Non-pigmented ciliary epithelial cell (primary cell): ENCODE measurements around the gene LRRTM3.

Experiments used
- DNase-seq: peaks from one replicate; pipeline ENCODE4 v3.0.0-alpha.2; 2010; ENCODE audit warnings: low read depth

Gene LRRTM3

GRCh38 chr10:66934711-66935110 lies 8.9 kb downstream of the LRRTM3 start:
- DNase-seq = no peak

GRCh38 chr10:66940965-66941364 lies 15.1 kb downstream of the LRRTM3 start:
- DNase-seq = no peak

DNA sequence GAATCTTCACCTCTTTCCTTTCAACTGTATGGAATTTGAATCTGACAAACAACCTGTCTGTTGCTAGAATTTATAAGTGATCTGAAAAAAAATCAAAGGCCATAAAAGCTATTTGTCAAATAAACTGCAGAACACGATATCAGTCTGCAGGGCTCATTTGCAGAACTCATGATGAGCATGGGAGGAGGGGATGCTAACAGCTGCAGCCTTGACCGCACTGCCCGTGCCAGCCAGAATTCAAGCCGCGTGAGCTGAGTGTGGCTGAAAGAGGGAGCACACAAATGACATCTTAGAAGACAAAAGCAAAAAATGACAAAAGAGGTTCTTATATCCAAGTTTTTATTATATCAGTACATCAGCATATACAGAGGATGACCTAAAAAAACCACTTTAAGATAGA lies 15.7 kb downstream of the LRRTM3 start:
- DNase-seq = no peak

DNA sequence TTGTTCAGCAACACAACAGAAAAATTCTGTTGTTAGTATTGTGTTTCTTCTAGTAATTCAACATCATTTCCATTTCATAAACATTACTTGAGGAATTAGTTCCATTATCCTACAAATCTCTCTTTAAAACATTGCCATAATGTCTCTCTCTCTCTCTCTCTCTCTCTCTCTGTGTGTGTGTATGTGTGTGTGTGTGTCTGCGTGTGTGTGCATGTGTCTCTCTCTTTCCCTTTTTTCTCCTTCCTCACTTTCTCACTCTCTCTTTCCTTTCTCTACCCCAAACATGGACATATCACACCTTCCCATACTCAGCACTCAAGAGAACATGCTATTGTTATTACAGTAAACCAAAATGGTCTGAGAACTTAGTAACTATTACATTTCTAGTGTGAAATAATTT lies 16.6 kb downstream of the LRRTM3 start:
- no peak for DNase-seq

- no peak for DNase-seq
Observed at GRCh38 chr10:66943590-66943989, 17.8 kb downstream of the LRRTM3 start.

DNA sequence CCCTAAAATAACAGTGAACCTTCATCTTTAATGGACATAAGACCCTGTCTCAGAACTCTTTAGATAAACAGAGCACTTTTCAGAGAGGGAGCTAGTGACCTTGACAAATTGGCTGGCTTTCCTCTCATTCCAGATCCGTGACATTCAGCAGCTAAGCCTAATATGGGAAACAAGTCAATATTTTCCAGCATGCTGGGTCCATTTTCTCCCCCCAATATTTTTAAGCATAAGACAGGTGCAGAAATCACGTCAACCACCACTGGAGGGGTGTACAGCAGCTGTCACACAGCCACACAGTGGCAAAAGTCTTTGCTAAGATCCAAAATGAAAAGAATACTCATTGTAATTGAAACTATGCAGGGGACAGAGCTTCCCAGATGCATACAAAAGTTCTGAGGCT lies 26.1 kb downstream of the LRRTM3 start:
- no peak for DNase-seq

- no peak for DNase-seq
Observed at GRCh38 chr10:66958466-66958865, 32.6 kb downstream of the LRRTM3 start.

GRCh38 chr10:66964946-66965345 lies 39.1 kb downstream of the LRRTM3 start:
- DNase-seq = no peak

- no peak for DNase-seq
Observed at GRCh38 chr10:66980246-66980815, 54.5 kb downstream of the LRRTM3 start.

- DNase-seq = no peak
Observed at GRCh38 chr10:66981361-66982052, 55.7 kb downstream of the LRRTM3 start.

- no peak for DNase-seq
Observed at GRCh38 chr10:66982053-66982420, 56.2 kb downstream of the LRRTM3 start.

GRCh38 chr10:66982792-66983474 lies 57.1 kb downstream of the LRRTM3 start:
- no peak for DNase-seq

DNA sequence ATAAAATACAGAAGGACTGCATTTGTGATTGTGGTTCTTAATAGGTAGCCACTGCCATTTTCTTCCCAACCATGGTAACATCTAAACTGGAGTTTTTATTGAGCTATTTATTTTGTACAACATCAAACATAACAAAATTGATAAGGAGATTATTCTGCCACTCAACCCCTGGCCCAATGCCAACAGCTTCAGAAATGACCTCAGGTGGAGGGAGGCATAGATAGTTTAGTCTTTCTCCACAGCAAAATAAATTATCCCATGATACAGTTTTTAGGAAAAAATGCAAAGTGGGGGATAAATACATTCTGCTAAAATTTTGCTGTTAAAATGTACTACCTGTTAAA lies 57.6 kb downstream of the LRRTM3 start:
- no peak for DNase-seq

DNA sequence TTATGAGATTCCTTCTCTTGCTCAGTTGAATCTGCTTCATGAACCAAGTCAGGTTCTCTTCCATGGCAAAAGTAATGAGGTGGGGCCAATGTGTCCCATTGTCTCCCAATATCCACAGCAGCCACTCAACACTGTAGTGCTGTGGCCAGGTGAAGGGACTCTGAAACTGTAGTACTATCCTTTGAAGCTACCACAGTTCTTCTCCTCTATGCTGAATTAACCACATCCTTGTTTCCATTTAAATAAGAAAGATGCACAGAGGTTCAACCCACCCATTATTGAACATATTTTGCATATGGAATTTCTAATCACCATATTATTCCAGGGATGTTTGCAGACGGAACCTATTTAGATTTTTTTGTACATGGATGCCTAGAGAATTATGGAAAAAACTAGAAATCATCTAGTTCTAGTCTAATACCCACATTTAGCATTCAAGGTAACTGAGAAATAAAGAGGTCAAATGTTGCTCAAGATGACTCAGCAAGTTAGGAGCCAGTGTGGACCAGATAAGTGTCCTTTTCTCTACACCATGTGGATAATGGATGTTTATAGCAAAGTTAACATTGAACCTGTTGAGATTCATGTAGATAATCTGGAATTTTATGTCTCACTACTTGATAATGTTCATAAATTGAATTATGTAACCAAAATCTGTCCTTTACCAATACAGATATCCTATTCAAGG lies 64.5 kb downstream of the LRRTM3 start:
- DNase-seq = no peak

- DNase-seq = no peak
Observed at GRCh38 chr10:66996996-66997395, 71.2 kb downstream of the LRRTM3 start.

- no peak for DNase-seq
Observed at GRCh38 chr10:66999762-67000545, 74.1 kb downstream of the LRRTM3 start.

- no peak for DNase-seq
Observed at GRCh38 chr10:67004690-67005089, 78.9 kb downstream of the LRRTM3 start.

DNA sequence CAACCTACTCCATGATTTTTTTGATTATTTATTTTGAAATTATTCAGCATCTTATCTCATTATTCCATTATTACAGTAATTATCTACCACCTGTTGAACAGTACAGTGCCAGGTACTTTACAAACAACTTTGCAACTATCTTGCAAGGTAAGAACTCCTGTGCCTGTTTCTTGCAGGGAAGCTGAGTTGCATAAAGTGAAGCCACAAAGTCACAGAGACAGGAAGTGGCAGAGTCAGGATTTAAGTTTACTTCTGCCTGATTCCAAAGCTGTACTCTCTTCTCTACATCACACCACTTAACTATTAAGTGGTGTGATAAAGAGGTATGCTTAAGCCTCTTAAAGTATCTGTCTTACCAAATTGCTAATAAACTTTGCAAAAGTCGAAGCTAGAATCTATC lies 80.1 kb downstream of the LRRTM3 start:
- no peak for DNase-seq

DNA sequence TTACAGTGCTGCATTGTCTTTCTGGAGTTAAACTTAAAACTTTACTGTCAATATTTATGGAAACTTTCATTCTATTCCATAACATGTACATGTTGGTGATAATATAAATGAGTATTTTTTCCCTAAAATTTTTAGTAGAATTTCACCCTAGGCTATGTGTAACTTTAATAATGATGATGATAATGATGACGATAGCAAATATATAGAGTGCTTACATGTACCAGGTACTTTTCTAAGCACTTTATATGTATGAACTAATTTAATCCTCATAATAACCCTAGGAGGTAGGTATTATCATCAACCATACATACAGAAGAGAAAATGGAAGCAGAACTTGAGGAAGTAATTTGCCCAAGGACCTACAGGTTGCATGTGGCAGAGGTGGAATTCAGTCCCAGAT lies 85.6 kb downstream of the LRRTM3 start:
- no peak for DNase-seq

GRCh38 chr10:67011981-67012380 lies 86.1 kb downstream of the LRRTM3 start:
- DNase-seq = no peak

DNA sequence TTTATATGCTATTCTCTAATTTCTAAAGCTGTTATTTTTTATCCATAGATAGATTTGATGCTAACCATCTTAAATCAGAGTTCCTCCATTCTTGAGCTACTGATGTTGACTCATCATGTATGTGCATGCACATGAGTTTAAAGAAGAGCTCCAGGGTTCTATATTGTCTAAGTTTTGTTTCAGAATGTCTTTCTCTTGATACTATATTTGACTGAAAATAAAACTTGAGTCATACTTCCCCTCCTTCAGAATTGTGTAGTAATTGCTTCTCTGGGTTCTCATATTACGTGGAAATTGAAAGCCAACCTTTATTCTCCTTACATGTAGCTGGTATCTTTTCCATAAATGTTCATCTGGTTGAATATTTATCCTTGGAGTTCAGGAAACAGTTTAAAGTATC lies 89.4 kb downstream of the LRRTM3 start:
- DNase-seq = no peak

- no peak for DNase-seq
Observed at GRCh38 chr10:67017218-67017617, 91.4 kb downstream of the LRRTM3 start.
